ENCODE measurements around the gene CERS6. TPM values are rescaled to one million over a fixed set of nuclear protein-coding genes. Genes with fewer than 3 reads are reported as not detected.

CERS6 gene
- total RNA-seq, 4 donors from 2014 or later: 53.7 to 78.3 (median 63.8) TPM

DNA sequence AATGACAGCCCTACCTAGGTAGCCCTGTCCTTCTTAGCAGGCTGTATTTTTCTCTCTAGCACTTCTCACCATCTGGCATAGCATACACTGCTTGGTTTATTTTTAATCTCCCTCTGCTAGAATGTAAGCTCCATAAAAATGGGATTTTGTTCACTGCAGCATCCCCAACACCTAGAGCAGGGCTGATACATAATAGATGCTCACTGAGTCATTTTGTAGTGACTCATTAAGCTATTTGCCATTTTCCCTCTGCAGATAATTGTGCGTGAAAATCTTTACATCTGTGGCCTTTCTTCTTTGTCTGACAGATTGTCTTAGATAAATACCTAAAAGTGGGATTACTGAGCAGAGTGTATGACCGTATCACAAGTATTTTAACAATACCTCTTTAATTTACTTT, 82.5 kb downstream of the CERS6 start:
- TF ChIP-seq, protein P1, sequence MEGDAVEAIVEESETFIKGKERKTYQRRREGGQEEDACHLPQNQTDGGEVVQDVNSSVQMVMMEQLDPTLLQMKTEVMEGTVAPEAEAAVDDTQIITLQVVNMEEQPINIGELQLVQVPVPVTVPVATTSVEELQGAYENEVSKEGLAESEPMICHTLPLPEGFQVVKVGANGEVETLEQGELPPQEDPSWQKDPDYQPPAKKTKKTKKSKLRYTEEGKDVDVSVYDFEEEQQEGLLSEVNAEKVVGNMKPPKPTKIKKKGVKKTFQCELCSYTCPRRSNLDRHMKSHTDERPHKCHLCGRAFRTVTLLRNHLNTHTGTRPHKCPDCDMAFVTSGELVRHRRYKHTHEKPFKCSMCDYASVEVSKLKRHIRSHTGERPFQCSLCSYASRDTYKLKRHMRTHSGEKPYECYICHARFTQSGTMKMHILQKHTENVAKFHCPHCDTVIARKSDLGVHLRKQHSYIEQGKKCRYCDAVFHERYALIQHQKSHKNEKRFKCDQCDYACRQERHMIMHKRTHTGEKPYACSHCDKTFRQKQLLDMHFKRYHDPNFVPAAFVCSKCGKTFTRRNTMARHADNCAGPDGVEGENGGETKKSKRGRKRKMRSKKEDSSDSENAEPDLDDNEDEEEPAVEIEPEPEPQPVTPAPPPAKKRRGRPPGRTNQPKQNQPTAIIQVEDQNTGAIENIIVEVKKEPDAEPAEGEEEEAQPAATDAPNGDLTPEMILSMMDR (IDR thresholded peaks at IDR 0.05): no peak
- TF ChIP-seq POLR2A (IDR thresholded peaks at IDR 0.05): no peak
- H3K4me3 ChIP-seq (ENCODE audit: low read depth, poor library complexity, severe bottlenecking): no peak overlapping the region
- 76 to 77% methylated on average over 2 of the region's 2 CpGs for WGBS, 2 donors
- intact Hi-C loops (cut with DNase I; ENCODE audit: low total_unique reads): no loop called here
- no peak for DNase-seq (ENCODE audit: low spot score in 2 of 2)

- WGBS, 2 donors: 96 to 100% methylated on average over 1 of the region's 1 CpG
Measured at GRCh38 chr2:168539945-168540344, 83.9 kb downstream of the CERS6 start.

GRCh38 chr2:168541858-168542257, 85.8 kb downstream of the CERS6 start:
- 24 to 43% methylated on average over 1 of the region's 1 CpG for WGBS, 2 donors
- H3K4me3 ChIP-seq (ENCODE audit: low read depth, poor library complexity, severe bottlenecking): no peak overlapping the region
- TF ChIP-seq, protein P1 (IDR thresholded peaks at IDR 0.05): no peak
- no peak for TF ChIP-seq POLR2A (IDR thresholded peaks at IDR 0.05)
- intact Hi-C loops (cut with DNase I; ENCODE audit: low total_unique reads): no loop called here
- no peak for DNase-seq (ENCODE audit: low spot score in 2 of 2)

More at GRCh38 chr2:168539945-168540344, 83.9 kb downstream of the CERS6 start:
- DNase-seq (ENCODE audit: low spot score in 2 of 2): no peak
- TF ChIP-seq POLR2A (IDR thresholded peaks at IDR 0.05): no peak
- TF ChIP-seq, protein P1 (IDR thresholded peaks at IDR 0.05): no peak
- no peak overlapping the region for H3K4me3 ChIP-seq (ENCODE audit: low read depth, poor library complexity, severe bottlenecking)
- intact Hi-C loops (cut with DNase I; ENCODE audit: low total_unique reads): no loop called here

GRCh38 chr2:168543037-168543436, 87.0 kb downstream of the CERS6 start:
- DNase-seq (ENCODE audit: low spot score in 2 of 2): no peak
- intact Hi-C loops (cut with DNase I; ENCODE audit: low total_unique reads): no loop called here
- TF ChIP-seq, protein P1 (IDR thresholded peaks at IDR 0.05): no peak
- no peak for TF ChIP-seq POLR2A (IDR thresholded peaks at IDR 0.05)
- 87% methylated on average over 4 of the region's 4 CpGs for WGBS, 2 donors
- no peak overlapping the region for H3K4me3 ChIP-seq (ENCODE audit: low read depth, poor library complexity, severe bottlenecking)

DNA sequence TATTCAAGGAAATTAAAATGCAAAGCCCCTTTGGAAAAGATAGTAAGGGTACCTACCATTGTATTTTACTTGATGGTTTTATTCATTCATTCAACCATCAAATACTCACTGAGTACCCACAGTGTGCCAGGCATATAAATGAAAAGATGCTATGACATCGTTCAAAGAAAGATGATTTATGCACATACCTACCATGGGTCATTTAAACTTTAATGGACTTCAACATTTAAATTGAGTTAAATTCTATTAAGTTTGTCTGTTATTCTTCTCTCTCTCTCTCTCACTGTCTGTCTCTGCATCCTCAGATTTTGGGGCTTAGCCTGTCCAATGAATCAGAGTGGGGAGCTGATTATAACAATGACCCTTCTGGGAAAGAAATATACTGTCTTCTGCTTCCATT, 87.9 kb downstream of the CERS6 start:
- 86 to 94% methylated on average over 1 of the region's 1 CpG for WGBS, 2 donors

More for the DNA sequence above, 87.9 kb downstream of the CERS6 start:
- DNase-seq (ENCODE audit: low spot score in 2 of 2): no peak
- no peak overlapping the region for H3K4me3 ChIP-seq (ENCODE audit: low read depth, poor library complexity, severe bottlenecking)
- TF ChIP-seq POLR2A (IDR thresholded peaks at IDR 0.05): no peak
- TF ChIP-seq, protein P1 (IDR thresholded peaks at IDR 0.05): no peak
- intact Hi-C loops (cut with DNase I; ENCODE audit: low total_unique reads): no loop called here
